Neural cell (in vitro differentiated cells): ENCODE measurements around the gene ZNRF1. TPM values are rescaled to one million over a fixed set of nuclear protein-coding genes. Genes with fewer than 3 reads are reported as not detected.

ENCODE experiments used
- H2AFZ ChIP-seq: fragments of 200-600, 300-800 bp; sonication (generic), shearing (Covaris generic); 2 replicates; pipeline ENCODE4 v1.6.0; 2014; ENCODE audit warnings: low read depth, mild to moderate bottlenecking, antibody characterized with exemption, low read length, moderate library complexity
- H3F3A ChIP-seq: fragments of 200-600 bp; shearing (Covaris generic); 2 replicates; pipeline ENCODE4 v1.6.1; 2016; ENCODE audit warnings: mild to moderate bottlenecking, moderate library complexity, mixed read lengths, antibody characterized with exemption, low read length; ENCODE audit not compliant: insufficient read depth, poor library complexity, severe bottlenecking
- H3K27ac ChIP-seq: fragments of 200-600, 300-800 bp; sonication (generic), shearing (Covaris generic); 2 replicates; pipeline ENCODE4 v1.5.1; 2014; ENCODE audit warnings: mild to moderate bottlenecking, low read length, moderate library complexity
- H3K27me3 ChIP-seq: fragments of 300-800, 200-600 bp; sonication (generic), shearing (Covaris generic); 2 replicates; pipeline ENCODE4 v1.6.0; 2014; ENCODE audit warnings: mild to moderate bottlenecking, low read depth, low read length, moderate library complexity; ENCODE audit not compliant: insufficient read depth
- H3K36me3 ChIP-seq: fragments of 300-800, 200-600 bp; sonication (generic), shearing (Covaris generic); 2 replicates; pipeline ENCODE4 v1.5.1; 2014; ENCODE audit warnings: mild to moderate bottlenecking, antibody characterized with exemption, low read length, moderate library complexity; ENCODE audit not compliant: insufficient read depth
- H3K4me2 ChIP-seq: fragments of 300-800, 200-600 bp; sonication (generic), shearing (Covaris generic); 2 replicates; pipeline ENCODE4 v1.6.0; 2014; ENCODE audit warnings: mild to moderate bottlenecking, low read length
- H3K4me3 ChIP-seq: fragments of 300-800, 200-600 bp; sonication (generic), shearing (Covaris generic); 2 replicates; pipeline ENCODE4 v1.5.1; 2014; ENCODE audit warnings: mild to moderate bottlenecking, low read length, moderate library complexity
- H3K79me2 ChIP-seq: fragments of 200-600 bp; shearing (Covaris generic); replicated peaks from 2 replicates; pipeline ENCODE4 v1.6.0; 2014; ENCODE audit warnings: mild to moderate bottlenecking, low read length, moderate library complexity; ENCODE audit not compliant: insufficient read depth
- H3K9ac ChIP-seq: fragments of 300-800, 200-600 bp; sonication (generic), shearing (Covaris generic); 2 replicates; pipeline ENCODE4 v1.6.1; 2016; ENCODE audit warnings: mild to moderate bottlenecking, low read length, mixed read lengths
- H3K9me2 ChIP-seq: fragments of 200-600 bp; shearing (Covaris generic); 2 replicates; pipeline ENCODE4 v1.6.1; 2016; ENCODE audit warnings: mild to moderate bottlenecking, low read length, mixed read lengths; ENCODE audit not compliant: insufficient read depth
- H3K9me3 ChIP-seq: fragments of 200-600, 300-800 bp; sonication (generic), shearing (Covaris generic); 2 replicates; pipeline ENCODE4 v1.6.1; 2016; ENCODE audit warnings: mild to moderate bottlenecking, mixed run types, low read length, moderate library complexity, mixed read lengths
- H4K20me1 ChIP-seq: fragments of 200-600 bp; shearing (Covaris generic); 2 replicates; pipeline ENCODE4 v1.6.1; 2016; ENCODE audit warnings: mild to moderate bottlenecking, mixed run types; ENCODE audit not compliant: insufficient read depth
- EP300 ChIP-seq: fragments of 450-650 bp; conservative IDR thresholded peaks from 2 replicates; pipeline ENCODE4 v1.6.1; 2014; ENCODE audit warnings: antibody characterized with exemption, mild to moderate bottlenecking, moderate library complexity; ENCODE audit not compliant: poor library complexity, severe bottlenecking
- EZH2 ChIP-seq: fragments of 200-600, 300-800 bp; shearing (Covaris generic), sonication (generic); IDR thresholded peaks from 2 replicates; pipeline ENCODE4 v1.6.1; 2014; ENCODE audit warnings: antibody characterized with exemption, low read length, borderline replicate concordance, mild to moderate bottlenecking; ENCODE audit not compliant: insufficient read depth, poor library complexity, severe bottlenecking
- MXI1 ChIP-seq: fragments of 450-650 bp; conservative IDR thresholded peaks from 2 replicates; pipeline ENCODE4 v1.6.1; 2014; ENCODE audit warnings: antibody characterized with exemption, mild to moderate bottlenecking; ENCODE audit not compliant: poor library complexity, severe bottlenecking
- POLR2AphosphoS5 ChIP-seq: IDR thresholded peaks from 2 replicates; pipeline ENCODE4 v1.6.1; 2012
- RAD21 ChIP-seq: fragments of 450-650 bp; conservative IDR thresholded peaks from 2 replicates; pipeline ENCODE4 v1.6.1; 2014; ENCODE audit warnings: antibody characterized with exemption, mild to moderate bottlenecking, moderate library complexity
- REST ChIP-seq: IDR thresholded peaks from 2 replicates; pipeline ENCODE4 v1.6.1; 2012; ENCODE audit warnings: borderline replicate concordance
- SMC3 ChIP-seq: fragments of 450-650 bp; conservative IDR thresholded peaks from 2 replicates; pipeline ENCODE4 v1.6.1; 2014; ENCODE audit warnings: antibody characterized with exemption, mild to moderate bottlenecking, moderate library complexity; ENCODE audit not compliant: poor library complexity
- TAF1 ChIP-seq: IDR thresholded peaks from 2 replicates; pipeline ENCODE4 v1.6.1; 2012; ENCODE audit warnings: low read depth
- polyA plus RNA-seq: library from polyadenylated mRNA; depleted of rRNA; stranded (reverse); fragments of >200 nt; gene quantifications from 2 replicates; pipeline ENCODE4 v1.2.3, GENCODE V29; 2014

The ZNRF1 gene
- polyA plus RNA-seq, 1 donor from 2014 or later = 31.6 TPM

GRCh38 chr16:75065521-75066149 lies 66.8 kb downstream of the ZNRF1 start:
- no peaks in the 10 kb centered on the region for H3K9me3 ChIP-seq
- no peak overlapping the region for H2AFZ ChIP-seq
- H4K20me1 ChIP-seq = peaks cover 4% of the 10 kb centered on the region
- no peaks in the 10 kb centered on the region for H3K9me2 ChIP-seq
- TF ChIP-seq MXI1 (no peak), EP300 (no peak), POLR2AphosphoS5 (no peak), EZH2 (no peak), SMC3 (no peak), RAD21 (no peak), REST (no peak), TAF1 (no peak)
- H3K27me3 ChIP-seq = no peaks in the 10 kb centered on the region
- no peak overlapping the region for H3K9ac ChIP-seq
- H3K4me3 ChIP-seq = no peak overlapping the region
- no peaks in the 10 kb centered on the region for H3F3A ChIP-seq
- peaks cover 80% of the 10 kb centered on the region for H3K79me2 ChIP-seq
- H3K27ac ChIP-seq = no peak overlapping the region
- no peaks in the 10 kb centered on the region for H3K36me3 ChIP-seq
- H3K4me2 ChIP-seq = no peak overlapping the region

- Histone ChIP-seq H4K20me1 (peaks cover 4% of the 10 kb centered on the region), H3K4me3 (no peak overlapping the region), H3K9me3 (no peaks in the 10 kb centered on the region), H3K36me3 (no peaks in the 10 kb centered on the region), H2AFZ (no peak overlapping the region), H3K9ac (no peak overlapping the region), H3K27me3 (no peaks in the 10 kb centered on the region), H3K79me2 (peaks cover 78% of the 10 kb centered on the region), H3F3A (no peaks in the 10 kb centered on the region), H3K9me2 (no peaks in the 10 kb centered on the region), H3K4me2 (no peak overlapping the region), H3K27ac (no peak overlapping the region)
- TF ChIP-seq MXI1 = no peak
- no peak for TF ChIP-seq POLR2AphosphoS5
- no peak for TF ChIP-seq REST
- TF ChIP-seq SMC3 = no peak
- no peak for TF ChIP-seq RAD21
- no peak for TF ChIP-seq EP300
These were observed 68.1 kb downstream of the ZNRF1 start for GRCh38 chr16:75066861-75067447.
